ENCODE results near the gene BPIFB6. TPM values are rescaled to one million over a fixed set of nuclear protein-coding genes. Genes with fewer than 3 reads are reported as not detected.

BPIFB6 gene
- total RNA-seq, 1 donor from 2014 or later: not detected

- no peak for DNase-seq (ENCODE audit: low spot score)
Measured at GRCh38 chr20:33002087-33002808, 29.2 kb upstream of the BPIFB6 start.

DNA sequence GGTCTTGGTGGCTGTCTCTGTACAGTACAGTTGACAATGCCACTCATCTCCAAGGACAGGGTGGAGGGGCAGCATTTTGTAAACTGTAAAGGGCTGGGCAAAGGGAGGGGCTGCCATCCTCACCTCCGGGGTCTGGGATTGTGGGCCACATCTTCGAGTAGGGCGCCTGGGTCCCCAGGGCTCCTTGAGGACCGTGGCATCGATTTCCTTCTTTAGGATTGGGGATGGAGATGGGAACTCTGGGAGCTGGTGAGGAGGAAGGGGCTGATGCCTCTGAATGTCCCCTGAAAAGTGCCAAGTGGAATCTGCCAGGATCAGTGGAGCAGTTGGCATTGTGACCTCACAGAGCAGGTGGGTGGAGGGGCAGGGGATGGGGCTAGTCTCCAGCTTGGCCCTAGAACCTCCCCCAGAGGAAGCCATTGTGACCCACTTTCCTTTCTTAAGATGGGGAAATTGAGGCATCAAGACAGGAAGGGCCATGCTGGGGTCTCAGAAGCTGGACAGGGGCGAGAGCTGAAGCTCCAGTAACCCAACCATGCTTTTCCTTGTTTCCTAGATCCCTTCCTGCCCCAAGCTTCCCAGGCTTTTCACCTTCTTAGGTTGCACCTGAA is 27.2 kb upstream of the BPIFB6 start, which contains the start of gene SUN5:
Gene SUN5, minus strand, starts transcription at position 293 of the 611 bp plus-strand sequence. Its CDS starts 93 bp downstream, at position 200.
- DNase-seq (ENCODE audit: low spot score): no peak

DNA sequence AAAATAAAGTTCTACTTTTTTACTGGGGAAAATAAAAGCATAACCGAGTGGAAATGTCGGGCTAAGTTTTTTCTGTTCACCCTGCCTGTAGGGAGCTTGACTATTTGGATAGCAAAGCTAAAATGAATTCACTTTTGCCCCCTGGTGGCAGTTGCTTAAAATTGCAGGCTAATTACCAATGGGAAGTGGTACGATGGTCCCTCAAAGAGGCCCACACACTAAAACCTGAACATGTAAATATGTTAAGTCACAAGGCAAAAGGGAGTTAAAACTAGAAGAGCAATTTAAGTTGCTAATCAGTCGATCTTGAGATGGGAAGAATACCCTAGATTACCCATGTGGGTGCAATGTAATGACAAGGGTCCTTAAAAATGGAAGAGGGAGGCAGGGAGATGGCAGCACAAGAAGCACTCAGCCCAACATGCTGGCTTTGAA is 26.3 kb upstream of the BPIFB6 start:
- DNase-seq (ENCODE audit: low spot score): no peak

GRCh38 chr20:33005908-33006775 is 25.3 kb upstream of the BPIFB6 start:
- no peak for DNase-seq (ENCODE audit: low spot score)

GRCh38 chr20:33006776-33007375 is 24.6 kb upstream of the BPIFB6 start:
- DNase-seq (ENCODE audit: low spot score): no peak

DNA sequence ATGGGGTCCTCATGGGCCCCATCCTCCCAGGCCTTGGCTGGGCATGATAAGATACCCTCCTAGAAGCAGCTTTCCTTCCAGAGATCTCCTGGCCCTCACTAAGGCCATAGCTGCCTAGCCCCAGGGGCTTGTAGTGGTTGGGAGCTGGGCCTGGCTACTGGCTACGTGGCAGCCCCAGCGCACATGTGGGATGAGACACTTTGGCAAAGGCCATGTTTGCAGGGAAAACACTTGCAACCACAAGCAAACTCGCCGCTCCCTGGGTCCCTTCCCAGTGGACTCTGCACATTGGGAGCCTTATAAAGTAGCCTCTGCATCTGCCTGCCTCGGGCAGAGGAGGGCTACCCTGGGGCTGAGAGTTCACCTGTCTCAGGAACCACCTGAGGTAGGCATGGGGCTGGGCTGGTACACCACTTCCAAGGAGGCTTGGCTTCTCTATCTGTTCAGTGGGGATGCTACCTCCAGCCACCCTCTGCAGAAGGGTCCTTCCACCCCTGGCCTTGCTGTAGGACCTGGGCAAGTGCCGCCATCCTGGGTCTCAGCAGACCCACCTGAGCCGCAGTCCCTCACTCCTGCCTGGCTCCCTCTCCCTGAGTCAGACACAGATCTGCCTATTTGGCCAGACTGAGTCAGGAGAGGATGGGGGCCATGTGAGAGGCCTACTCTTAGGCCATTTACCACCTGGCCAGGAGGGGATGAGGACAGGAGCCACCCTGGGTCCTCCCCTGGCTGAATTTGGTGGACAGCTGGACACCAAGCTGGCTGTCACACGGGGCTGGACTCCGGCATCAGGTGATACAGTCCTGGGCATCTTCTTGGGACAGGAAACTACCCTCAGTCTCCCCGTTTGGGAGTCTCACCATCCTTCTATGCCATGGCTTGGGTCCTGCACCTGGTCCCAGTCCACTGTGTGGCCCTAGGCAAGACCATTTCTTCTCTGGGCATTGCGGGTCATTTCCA is 23.8 kb upstream of the BPIFB6 start, which contains the start of gene BPIFB2:
Gene BPIFB2, plus strand, starts transcription at position 329 of the 960 bp plus-strand sequence. CDS start 871 bp downstream, outside the sequence.
- DNase-seq (ENCODE audit: low spot score): no peak

- no peak for DNase-seq (ENCODE audit: low spot score)
Measured at GRCh38 chr20:33008336-33009213, 22.9 kb upstream of the BPIFB6 start.

DNA sequence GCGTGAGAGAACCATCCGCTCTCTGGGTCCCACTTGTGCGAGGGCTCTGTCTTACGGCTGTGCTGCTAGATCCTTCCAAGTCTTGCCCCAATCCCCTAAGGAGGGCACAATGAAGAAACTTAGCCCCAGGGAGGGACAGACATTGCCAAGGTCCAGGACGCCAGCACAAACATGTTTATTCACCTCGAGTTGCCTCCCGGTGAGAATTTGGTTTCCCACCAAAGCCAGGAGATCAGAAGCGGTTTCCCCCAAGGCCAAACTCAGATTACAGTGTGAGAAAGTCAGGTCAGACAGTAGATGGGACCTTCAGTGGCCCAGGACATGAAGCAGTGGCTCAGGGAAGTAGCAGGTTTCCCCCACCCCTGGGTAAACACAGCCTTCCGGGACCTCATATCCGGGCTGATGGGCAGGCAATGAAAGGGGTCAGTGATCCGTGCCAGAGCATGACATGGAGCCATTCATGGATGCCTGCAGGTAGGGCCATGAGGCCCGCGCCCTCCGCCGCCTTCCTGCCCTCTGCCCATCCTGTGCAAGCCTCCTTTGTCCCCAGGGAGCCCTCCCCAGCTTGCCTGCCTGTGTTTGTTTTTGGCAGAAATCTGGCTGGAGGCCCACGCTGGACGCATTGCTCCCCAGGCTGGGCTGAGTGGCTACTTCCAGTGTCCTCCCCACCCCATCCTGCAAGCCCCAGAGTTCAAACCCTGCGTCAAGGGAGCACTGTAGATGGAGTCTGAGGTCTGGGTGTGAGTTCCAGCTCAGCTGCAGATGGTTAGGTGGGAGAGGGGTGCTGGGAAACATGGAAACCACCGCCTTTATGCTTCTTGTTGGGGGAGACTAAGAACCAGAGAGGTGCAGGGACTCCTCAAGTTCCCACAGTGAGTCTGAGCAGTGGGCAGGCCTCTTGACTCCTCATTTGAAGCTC is 22.0 kb upstream of the BPIFB6 start:
- DNase-seq (ENCODE audit: low spot score): no peak

DNA sequence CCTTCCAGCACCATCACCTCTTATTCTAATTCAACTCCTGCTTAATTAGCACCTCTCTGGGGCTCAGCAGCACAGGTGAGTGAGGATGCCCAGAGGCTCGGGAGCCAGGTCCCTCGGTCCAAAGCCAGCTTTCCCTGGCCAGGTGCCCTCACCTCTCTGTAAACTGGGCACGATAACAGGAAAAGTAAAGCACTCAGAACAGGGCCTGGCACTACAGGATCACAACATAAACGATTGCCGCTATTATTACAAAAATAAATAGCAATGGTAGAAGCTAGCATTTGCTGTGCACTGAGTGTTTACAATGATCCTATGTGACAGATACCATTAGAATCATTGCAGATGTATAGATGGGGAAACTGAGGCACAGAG is 21.3 kb upstream of the BPIFB6 start:
- DNase-seq (ENCODE audit: low spot score): no peak

DNA sequence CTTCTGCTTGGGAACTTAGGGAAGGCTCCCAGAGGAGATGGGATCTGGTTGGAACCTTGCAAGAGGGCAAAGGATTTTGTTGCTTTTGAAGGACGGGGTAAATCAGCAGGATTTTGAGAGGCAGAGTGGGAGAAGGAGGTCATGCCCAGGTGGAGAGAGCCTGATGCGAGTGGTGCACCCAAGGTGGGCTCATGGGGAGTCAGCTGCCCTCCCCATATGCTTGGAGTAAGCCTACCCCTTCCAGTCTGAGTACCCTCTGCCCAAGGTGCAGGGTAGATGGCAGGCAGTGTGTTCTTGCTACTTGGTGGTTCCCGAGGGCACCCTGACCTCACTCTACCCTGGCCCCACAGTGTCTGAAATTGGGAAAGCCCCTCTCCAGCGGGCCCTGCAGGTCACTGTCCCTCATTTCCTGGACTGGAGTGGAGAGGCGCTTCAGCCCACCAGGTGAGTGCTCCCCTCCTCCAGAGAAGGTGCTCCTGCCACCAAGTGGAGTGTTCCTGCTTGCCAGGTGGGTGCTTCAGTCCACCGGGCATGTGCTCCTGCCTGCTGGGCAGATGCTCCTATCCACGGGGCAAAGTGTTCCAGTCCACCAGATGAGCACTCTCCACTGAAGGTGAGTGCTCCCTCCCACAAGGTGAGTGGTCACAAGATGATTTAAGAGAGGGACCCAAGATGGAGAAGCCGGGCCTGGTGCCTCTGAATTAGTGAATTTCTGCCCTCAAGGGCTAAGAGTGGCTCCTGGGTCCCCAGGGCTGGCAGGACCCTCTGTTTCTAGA is 20.6 kb upstream of the BPIFB6 start:
- DNase-seq (ENCODE audit: low spot score): no peak

DNA sequence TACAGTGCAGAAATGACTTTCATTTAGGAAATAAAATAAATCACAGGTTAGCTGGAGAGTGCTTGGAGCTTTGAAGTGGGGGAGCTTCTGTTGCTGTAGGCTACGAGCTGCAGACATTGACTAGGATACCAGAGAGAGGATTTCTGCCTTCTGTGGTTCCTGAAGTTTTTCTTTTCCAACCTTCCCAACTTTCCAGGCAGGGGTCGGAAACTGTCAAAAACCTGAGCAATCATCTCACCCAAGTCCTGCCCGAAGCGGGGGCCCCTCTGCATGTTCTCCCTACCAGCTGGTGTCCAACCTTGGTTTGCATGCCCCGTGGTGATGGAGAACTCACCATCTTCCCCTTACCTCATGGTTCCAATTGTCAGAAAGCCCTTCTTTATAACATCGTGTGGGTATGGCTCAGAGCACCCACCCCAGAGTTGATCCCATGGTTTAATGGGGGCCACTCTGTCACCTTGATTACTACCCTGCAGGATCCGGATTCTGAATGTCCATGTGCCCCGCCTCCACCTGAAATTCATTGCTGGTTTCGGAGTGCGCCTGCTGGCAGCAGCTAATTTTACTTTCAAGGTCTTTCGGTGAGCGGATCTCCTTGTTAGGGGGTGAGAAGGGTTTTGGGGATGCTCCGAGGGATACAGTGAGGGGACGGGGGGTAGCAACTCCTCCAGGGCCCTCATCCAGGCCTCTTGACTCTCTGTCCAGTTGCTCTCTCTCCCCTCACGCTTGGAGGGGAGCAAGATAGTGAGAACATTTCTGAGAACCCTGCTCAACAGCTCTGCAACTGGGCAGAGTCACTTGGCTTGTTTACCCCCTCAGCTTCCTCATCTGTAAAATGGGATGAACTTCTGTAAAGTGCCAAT is 18.9 kb upstream of the BPIFB6 start:
- no peak for DNase-seq (ENCODE audit: low spot score)

- no peak for DNase-seq (ENCODE audit: low spot score)
Measured at GRCh38 chr20:33013701-33014326, 17.6 kb upstream of the BPIFB6 start.

GRCh38 chr20:33014336-33015113 is 16.9 kb upstream of the BPIFB6 start:
- no peak for DNase-seq (ENCODE audit: low spot score)

DNA sequence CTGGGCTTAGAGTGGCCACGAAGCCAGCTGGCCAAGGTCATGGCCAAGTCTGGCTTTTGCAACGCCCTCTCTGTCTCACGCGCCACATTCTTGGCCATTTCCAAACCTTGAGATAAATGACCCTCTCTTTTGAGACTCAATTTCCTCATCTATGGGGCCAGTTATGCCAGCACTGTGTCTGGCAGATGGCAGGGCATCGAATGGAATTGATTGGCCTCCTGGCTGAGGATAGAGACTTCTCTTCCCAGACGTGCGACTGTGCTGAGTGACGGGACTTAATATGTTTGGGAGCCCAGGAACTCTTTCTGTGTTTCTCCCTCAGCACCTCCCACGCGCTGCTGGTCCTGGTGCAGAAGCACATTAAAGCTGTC is 16.3 kb upstream of the BPIFB6 start:
- DNase-seq (ENCODE audit: low spot score): no peak

GRCh38 chr20:33015700-33016580 is 15.5 kb upstream of the BPIFB6 start:
- DNase-seq (ENCODE audit: low spot score): no peak
